Left lung (tissue), 10 donors: ENCODE results near the gene KCMF1. TPM values are rescaled to one million over a fixed set of nuclear protein-coding genes. Genes with fewer than 3 reads are reported as not detected.

Source experiments
- ATAC-seq: fragments of 200-7000 bp; cut with Tn5 transposase; one replicate; pipeline ENCODE4 v1.9.1; 2020; ENCODE audit warnings: moderate library complexity
- DNase-seq, 4 donors: peaks; one replicate each; pipeline ENCODE4 v3.0.0-alpha.2; 2013 to 2020
- H3K27ac ChIP-seq, 2 donors: fragments of 200-600 bp; sonication (generic) in 1 of 2; one replicate each; pipeline versions ENCODE4 v1.5.0 to v1.8.0; 2020 to 2021
- H3K27me3 ChIP-seq, 2 donors: fragments of 200-600 bp; sonication (generic) in 1 of 2; one replicate each; pipeline versions ENCODE4 v1.5.0 to v1.8.0; 2020 to 2021
- H3K36me3 ChIP-seq, 2 donors: fragments of 200-600 bp; sonication (generic) in 1 of 2; one replicate each; pipeline versions ENCODE4 v1.5.0 to v1.8.0; 2020 to 2021
- H3K4me1 ChIP-seq, 2 donors: fragments of 200-600 bp; one replicate each; pipeline ENCODE4 v1.8.0; 2021
- H3K4me3 ChIP-seq, 2 donors: fragments of 200-600 bp; sonication (generic) in 1 of 2; one replicate each; pipeline versions ENCODE4 v1.5.0 to v1.8.0; 2020 to 2021; ENCODE audit warnings: mild to moderate bottlenecking in 1 of 2
- H3K9me3 ChIP-seq, 2 donors: fragments of 200-600 bp; sonication (generic) in 1 of 2; one replicate each; pipeline versions ENCODE4 v1.5.0 to v1.8.0; 2020 to 2021
- intact Hi-C, 2 donors: fragments of 100-400 bp; cut with DNase I; formaldehyde crosslinking; loops; one replicate each; pipeline versions ENCODE4 v1.11.2 to v1.14.2; 2022
- polyA plus RNA-seq, 6 donors: library from polyadenylated mRNA; unstranded; fragments of 120-200 nt; gene quantifications; one replicate each; pipeline ENCODE4 v1.2.1, GENCODE V29; 2013; ENCODE audit not compliant: insufficient read length in 6 of 6
- total RNA-seq, 2 donors: library from RNA; stranded (reverse); fragmentation: NEBNext Ultra II Directional; extraction: Animal tissue kit (Norgen Biotek cat#: 25700); gene quantifications; one replicate each; pipeline ENCODE4 v1.2.1, GENCODE V29; 2021
- TF ChIP-seq, protein P1 (sequence below), 2 donors: fragments of 200-600 bp; sonication (generic) in 1 of 2; IDR thresholded peaks; one replicate each; pipeline versions ENCODE4 v1.5.0 to v1.8.0; 2021; ENCODE audit warnings: antibody characterized with exemption in 2 of 2
- donor health status: DM: no; HTN: yes; CAD: no.
- donor health status: DM: no; HTN: no; CAD: no.

KCMF1 gene
- total and polyA plus RNA-seq, 8 donors = 40.1 to 87.1 (median 50.0) TPM

DNA sequence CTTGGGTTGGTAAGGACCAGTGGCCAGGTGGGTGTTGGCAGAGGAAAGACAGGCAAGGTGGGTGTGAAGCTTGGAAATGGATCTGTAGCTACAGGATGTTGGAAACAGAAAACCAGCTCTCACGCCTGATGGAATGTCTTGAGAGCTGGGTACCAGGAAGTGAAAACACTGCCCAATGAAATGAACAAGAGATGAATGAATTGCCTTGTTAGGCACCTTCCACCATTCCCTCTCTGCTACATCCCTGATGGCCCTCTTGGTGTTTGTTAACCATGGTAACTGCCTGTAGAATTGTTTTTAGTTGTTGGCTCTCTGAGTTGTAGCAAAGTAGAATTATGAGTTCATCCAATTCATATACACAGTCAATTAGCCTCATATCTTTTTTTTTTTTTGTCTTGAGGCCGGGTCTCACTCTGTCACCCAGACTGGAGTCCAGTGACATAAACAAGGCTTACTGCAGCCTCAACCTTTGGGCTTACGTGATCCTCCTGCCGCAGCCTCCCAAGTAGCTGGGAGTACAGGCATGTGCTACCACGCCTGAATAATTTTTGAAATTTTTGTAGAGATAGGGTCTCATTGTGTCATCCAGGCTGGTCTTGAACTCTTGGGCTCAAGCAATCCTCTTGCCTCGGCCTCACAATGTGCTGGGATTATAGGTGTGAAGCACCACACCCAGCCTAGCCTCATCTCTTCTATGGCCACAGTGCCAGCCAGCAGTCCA, 9.5 kb downstream of the KCMF1 start:
- Histone ChIP-seq H3K4me1 (peaks cover 3 to 48% of the 10 kb centered on the region in 2 donors), H3K27me3 (no peaks in the 10 kb centered on the region)

DNA sequence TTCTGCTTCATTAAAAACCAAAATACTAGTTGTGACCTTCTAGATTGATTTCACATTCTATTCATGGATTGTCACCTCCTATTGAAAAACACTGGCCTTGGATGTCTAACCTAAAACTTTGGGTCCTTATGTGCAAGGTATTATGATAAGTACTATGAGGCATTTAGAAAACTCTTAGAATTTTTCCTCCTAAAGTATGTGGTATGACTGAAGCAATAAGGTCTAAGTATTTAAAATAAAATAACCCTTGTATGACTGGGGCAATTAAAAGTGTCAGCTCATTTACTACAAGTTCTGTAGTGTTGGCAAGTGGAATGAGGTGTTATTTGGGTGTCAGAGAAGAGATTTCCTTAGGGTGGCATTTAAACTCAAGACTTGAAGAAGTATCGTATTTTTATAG, 15.1 kb downstream of the KCMF1 start:
- DNase-seq (no peak), ATAC-seq (no peak)
- H3K27ac ChIP-seq = no peak overlapping the region
- H3K9me3 ChIP-seq = no peaks in the 10 kb centered on the region
- H3K4me3 ChIP-seq = no peak overlapping the region
- TF ChIP-seq, protein P1, sequence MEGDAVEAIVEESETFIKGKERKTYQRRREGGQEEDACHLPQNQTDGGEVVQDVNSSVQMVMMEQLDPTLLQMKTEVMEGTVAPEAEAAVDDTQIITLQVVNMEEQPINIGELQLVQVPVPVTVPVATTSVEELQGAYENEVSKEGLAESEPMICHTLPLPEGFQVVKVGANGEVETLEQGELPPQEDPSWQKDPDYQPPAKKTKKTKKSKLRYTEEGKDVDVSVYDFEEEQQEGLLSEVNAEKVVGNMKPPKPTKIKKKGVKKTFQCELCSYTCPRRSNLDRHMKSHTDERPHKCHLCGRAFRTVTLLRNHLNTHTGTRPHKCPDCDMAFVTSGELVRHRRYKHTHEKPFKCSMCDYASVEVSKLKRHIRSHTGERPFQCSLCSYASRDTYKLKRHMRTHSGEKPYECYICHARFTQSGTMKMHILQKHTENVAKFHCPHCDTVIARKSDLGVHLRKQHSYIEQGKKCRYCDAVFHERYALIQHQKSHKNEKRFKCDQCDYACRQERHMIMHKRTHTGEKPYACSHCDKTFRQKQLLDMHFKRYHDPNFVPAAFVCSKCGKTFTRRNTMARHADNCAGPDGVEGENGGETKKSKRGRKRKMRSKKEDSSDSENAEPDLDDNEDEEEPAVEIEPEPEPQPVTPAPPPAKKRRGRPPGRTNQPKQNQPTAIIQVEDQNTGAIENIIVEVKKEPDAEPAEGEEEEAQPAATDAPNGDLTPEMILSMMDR (IDR thresholded peaks at IDR 0.05) = no peak
- intact Hi-C loops = no loop called here
- H3K36me3 ChIP-seq = no peaks in the 10 kb centered on the region
- no peaks in the 10 kb centered on the region for H3K27me3 ChIP-seq
- H3K4me1 ChIP-seq = peaks cover 19 to 48% of the 10 kb centered on the region in 2 donors

More for the DNA sequence above, 9.5 kb downstream of the KCMF1 start:
- Histone ChIP-seq H3K27ac (no peak overlapping the region), H3K36me3 (no peaks in the 10 kb centered on the region), H3K9me3 (no peaks in the 10 kb centered on the region), H3K4me3 (no peak overlapping the region)
- intact Hi-C loops = no loop called here
- TF ChIP-seq, protein P1 (IDR thresholded peaks at IDR 0.05) = no peak
- DNase-seq = no peak
- no peak for ATAC-seq

- ATAC-seq (no peak), DNase-seq (no peak)
- TF ChIP-seq, protein P1 (IDR thresholded peaks at IDR 0.05) = no peak
- H3K27ac ChIP-seq = no peak overlapping the region
- no peaks in the 10 kb centered on the region for H3K27me3 ChIP-seq
- intact Hi-C loops = no loop called here
- H3K4me1 ChIP-seq = peaks cover 16 to 51% of the 10 kb centered on the region in 2 donors
- no peaks in the 10 kb centered on the region for H3K36me3 ChIP-seq
- H3K4me3 ChIP-seq = no peak overlapping the region
- H3K9me3 ChIP-seq = no peaks in the 10 kb centered on the region
Measured at GRCh38 chr2:84989422-84989821, 18.5 kb downstream of the KCMF1 start.

- TF ChIP-seq, protein P1 (IDR thresholded peaks at IDR 0.05) = no peak
- peaks cover 16 to 50% of the 10 kb centered on the region in 2 donors for H3K4me1 ChIP-seq
Measured at GRCh38 chr2:84989927-84990326, 19.0 kb downstream of the KCMF1 start.

DNA sequence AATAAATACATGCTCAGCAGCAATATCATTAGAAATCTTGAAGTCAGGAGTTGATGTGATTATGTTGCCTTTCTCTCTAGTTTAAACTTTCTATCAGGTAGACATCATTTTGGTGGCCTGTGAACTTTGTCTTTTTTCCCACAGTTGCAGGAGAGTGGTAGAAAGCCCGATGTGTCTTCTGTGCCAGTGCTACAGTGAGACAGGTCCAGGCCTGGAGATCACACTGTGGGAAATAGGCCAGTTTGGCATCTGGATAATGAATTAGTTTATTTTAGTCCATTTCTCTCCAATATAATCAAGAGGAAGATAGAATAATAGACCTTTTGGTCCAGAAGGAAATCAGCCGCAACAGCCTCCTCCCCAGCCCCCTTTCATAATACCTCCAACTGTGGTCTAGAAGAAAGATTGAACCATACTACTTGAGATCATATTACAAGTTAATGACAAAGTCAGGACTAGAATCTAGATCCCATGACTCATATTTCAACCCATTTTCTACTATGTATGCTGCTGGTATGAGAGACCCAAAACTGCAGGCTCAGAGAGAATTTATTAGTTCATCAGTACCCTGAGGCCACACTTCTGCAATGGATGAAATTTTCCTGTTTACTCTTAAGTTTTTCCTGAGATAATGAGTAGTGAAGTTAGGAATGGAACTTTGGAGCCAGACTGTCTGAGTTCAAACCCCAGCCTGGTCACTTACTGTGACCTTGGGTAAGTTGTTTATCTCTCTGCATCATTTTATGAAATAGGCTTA, 20.6 kb downstream of the KCMF1 start:
- H3K9me3 ChIP-seq = no peaks in the 10 kb centered on the region
- TF ChIP-seq, protein P1 (IDR thresholded peaks at IDR 0.05) = no peak
- no peak overlapping the region for H3K4me3 ChIP-seq
- no peaks in the 10 kb centered on the region for H3K36me3 ChIP-seq
- no peaks in the 10 kb centered on the region for H3K27me3 ChIP-seq
- H3K4me1 ChIP-seq = peaks cover 16 to 55% of the 10 kb centered on the region in 2 donors
- ATAC-seq (peak; percentile 38), DNase-seq (no peak)
- intact Hi-C loops = no loop called here
- peak overlapping the region in 1 of 2 donors; percentile 20 for H3K27ac ChIP-seq

More at GRCh38 chr2:84989927-84990326, 19.0 kb downstream of the KCMF1 start:
- Histone ChIP-seq H3K27ac (no peak overlapping the region), H3K9me3 (no peaks in the 10 kb centered on the region), H3K36me3 (no peaks in the 10 kb centered on the region), H3K27me3 (no peaks in the 10 kb centered on the region), H3K4me3 (no peak overlapping the region)
- DNase-seq (no peak), ATAC-seq (no peak)
- intact Hi-C loops = no loop called here
